Jurkat, Clone E6-1 (cell line): ENCODE measurements around the gene TM4SF18. TPM values are rescaled to one million over a fixed set of nuclear protein-coding genes. Genes with fewer than 3 reads are reported as not detected.
"Not testable (repeated sequence)": the region's sequence is repeated elsewhere in the genome, so short reads cannot be mapped to it uniquely, and the experiment has no call there.

Source experiments
- DNase-seq: peaks from one replicate; pipeline ENCODE4 v3.0.0-alpha.2; 2011; ENCODE audit warnings: low read depth, low spot score
- H3K4me3 ChIP-seq: 2 replicates; pipeline ENCODE4 v1.5.1; 2011; ENCODE audit warnings: mild to moderate bottlenecking, low read length, control low read depth, moderate library complexity
- polyA plus RNA-seq: library from polyadenylated mRNA; unstranded; fragments of >200 nt; gene quantifications from one replicate; pipeline ENCODE4 v1.2.1, GENCODE V29; 2012; ENCODE audit warnings: missing spikeins; ENCODE audit not compliant: insufficient read length, insufficient read depth

TM4SF18 gene
- not detected for polyA plus RNA-seq

GRCh38 chr3:149333176-149333859, at the start of gene TM4SF18:
TM4SF18 (minus strand) TSS chr3:149333636; CDS start chr3:149333382, 254 bp downstream.
- no peak within 1 kb of the TSS for H3K4me3 ChIP-seq
- no peak for DNase-seq

GRCh38 chr3:149382518-149382917, 49.1 kb upstream of the TM4SF18 start:
- no peak for DNase-seq

GRCh38 chr3:149382101-149382467, 48.6 kb upstream of the TM4SF18 start:
- no peak overlapping the region for H3K4me3 ChIP-seq
- DNase-seq: no peak

More at GRCh38 chr3:149382518-149382917, 49.1 kb upstream of the TM4SF18 start:
- no peak overlapping the region for H3K4me3 ChIP-seq

GRCh38 chr3:149381173-149382100, 48.0 kb upstream of the TM4SF18 start:
- DNase-seq: no peak
- no peak overlapping the region for H3K4me3 ChIP-seq

GRCh38 chr3:149380220-149380619, 46.8 kb upstream of the TM4SF18 start:
- not testable (repeated sequence) for DNase-seq, H3K4me3 ChIP-seq

- no peak for DNase-seq
- H3K4me3 ChIP-seq: no peak overlapping the region
Observed at GRCh38 chr3:149378478-149379309, 45.3 kb upstream of the TM4SF18 start.

- no peak for DNase-seq
- no peak within 1 kb of the TSS for H3K4me3 ChIP-seq
Observed at GRCh38 chr3:149377408-149378364, 44.2 kb upstream of the TM4SF18 start, which contains the start of gene TM4SF1. TM4SF1 (minus strand) TSS chr3:149377649; CDS start chr3:149377547, 102 bp downstream.

GRCh38 chr3:149376718-149377407, 43.4 kb upstream of the TM4SF18 start:
- DNase-seq: no peak
- H3K4me3 ChIP-seq: no peak overlapping the region

GRCh38 chr3:149375501-149376196, 42.2 kb upstream of the TM4SF18 start:
- DNase-seq: no peak
- H3K4me3 ChIP-seq: no peak overlapping the region

GRCh38 chr3:149374793-149375500, 41.5 kb upstream of the TM4SF18 start:
- H3K4me3 ChIP-seq: no peak overlapping the region
- DNase-seq: no peak

- no peak overlapping the region for H3K4me3 ChIP-seq
- DNase-seq: no peak
Observed at GRCh38 chr3:149374391-149374790, 41.0 kb upstream of the TM4SF18 start.

- no peak overlapping the region for H3K4me3 ChIP-seq
- no peak for DNase-seq
Observed at GRCh38 chr3:149373235-149374125, 40.0 kb upstream of the TM4SF18 start.

GRCh38 chr3:149371723-149372114, 38.3 kb upstream of the TM4SF18 start:
- no peak for DNase-seq
- no peak overlapping the region for H3K4me3 ChIP-seq

- H3K4me3 ChIP-seq: no peak overlapping the region
- DNase-seq: no peak
Observed at GRCh38 chr3:149371001-149371722, 37.7 kb upstream of the TM4SF18 start.
